Jurkat, Clone E6-1 (cell line): ENCODE measurements around the gene SKA3.
"Not testable (repeated sequence)": the region's sequence is repeated elsewhere in the genome, so short reads cannot be mapped to it uniquely, and the experiment has no call there.

Experiments
- DNase-seq: peaks from one replicate; pipeline ENCODE4 v3.0.0-alpha.2; 2011; ENCODE audit warnings: low read depth, low spot score
- H3K4me3 ChIP-seq: 2 replicates; pipeline ENCODE4 v1.5.1; 2011; ENCODE audit warnings: mild to moderate bottlenecking, low read length, control low read depth, moderate library complexity

The SKA3 gene

DNA sequence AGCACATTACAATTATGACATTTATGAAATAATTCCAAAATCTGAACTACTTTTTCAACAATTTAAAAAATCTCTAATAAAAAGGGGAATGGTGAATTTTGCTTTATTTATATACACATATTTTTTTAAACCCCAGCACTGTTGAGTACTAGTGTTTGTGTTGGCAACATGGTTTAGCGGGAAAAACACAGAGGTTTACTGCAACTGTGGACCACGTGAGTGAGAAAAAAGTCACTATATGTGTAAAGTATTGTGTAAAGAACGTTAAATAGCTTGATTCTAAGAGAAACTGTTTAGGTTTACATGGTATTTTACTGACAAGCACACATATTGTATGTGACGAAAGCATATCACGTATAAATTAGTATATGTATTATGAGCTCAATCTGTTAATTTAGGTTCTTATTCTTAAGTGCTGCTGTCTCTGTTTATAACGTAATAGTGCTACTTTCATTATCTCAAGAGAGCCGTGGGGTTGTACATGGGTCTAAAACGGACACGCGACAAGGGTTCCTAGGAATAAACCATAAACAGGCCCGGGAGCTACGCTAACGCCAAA is 617 bp downstream of the SKA3 start:
- H3K4me3 ChIP-seq, result peak overlapping the region; percentile 96
- DNase-seq, result peak; percentile 17

DNA sequence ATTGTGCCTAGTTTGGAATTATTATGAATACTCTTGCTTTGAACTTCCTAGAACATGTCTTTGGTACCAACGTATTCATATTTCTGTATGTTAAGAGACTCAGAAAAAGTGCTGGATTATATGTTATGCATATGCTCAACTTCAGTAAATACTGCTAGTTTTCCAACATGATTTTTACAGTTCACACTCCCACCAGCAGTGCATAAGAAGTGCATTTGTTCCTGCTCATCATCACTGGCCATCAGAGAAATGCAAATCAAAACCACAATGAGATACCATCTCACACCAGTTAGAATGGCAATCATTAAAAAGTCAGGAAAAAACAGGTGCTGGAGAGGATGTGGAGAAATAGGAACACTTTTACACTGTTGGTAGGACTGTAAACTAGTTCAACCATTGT is 2.6 kb downstream of the SKA3 start:
- not testable (repeated sequence) for DNase-seq, H3K4me3 ChIP-seq

DNA sequence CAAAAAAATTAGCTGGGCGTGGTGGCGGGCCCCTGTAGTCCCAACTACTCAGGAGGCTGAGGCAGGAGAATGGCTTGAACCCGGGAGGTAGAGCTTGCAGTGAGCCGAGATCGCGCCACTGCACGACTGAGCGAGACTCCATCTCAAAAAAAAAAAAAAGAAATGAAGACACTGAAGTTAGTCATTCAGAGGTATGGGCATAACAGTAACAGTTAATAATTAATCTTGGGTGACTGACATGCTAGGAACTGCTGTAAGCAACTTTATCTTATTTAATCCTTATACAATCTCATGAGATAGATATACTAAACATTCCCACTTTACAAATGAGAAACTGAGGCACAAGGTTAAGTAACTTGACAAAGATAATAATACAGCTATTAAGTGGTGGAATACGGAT is 4.9 kb downstream of the SKA3 start:
- DNase-seq, result no peak
- H3K4me3 ChIP-seq, result no peak overlapping the region

DNA sequence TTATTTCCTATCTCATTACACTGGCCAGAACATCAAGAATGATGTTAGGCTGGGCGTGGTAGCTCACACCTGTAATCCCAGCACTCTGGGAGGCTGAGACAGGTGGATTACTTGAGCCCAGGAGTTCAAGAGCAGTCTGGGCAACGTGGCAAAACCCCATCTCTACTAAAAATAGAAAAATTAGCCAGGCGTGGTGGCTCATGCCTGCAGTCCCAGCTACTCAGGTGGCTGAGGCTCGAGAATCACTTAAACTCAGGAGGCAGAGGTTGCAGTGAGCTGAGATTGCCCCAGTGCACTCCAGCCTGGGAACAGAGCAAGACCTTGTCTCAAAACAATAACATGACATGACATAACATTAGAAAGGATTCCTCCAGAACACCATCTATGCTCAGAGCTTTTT is 10.7 kb downstream of the SKA3 start:
- not testable (repeated sequence) for DNase-seq, H3K4me3 ChIP-seq

DNA sequence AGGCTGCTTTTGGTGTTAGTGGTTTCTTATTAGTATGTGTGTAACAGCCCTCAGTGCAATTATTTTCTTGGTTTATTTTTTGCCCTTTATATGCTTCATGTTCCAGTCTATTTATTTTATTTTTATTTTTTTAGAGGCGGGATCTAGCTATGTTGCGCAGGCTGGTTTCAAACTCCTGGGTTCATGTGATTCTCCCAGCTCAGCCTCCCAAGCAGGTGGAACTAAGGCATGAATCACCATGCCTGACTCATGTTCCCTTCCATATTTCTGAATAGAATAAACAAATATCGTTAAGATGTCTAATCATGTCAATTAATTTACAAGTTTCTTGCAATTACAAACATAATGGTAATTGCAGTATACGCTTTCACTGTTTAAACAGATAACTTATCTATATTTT is 11.7 kb downstream of the SKA3 start:
- no peak overlapping the region for H3K4me3 ChIP-seq
- DNase-seq, result no peak

DNA sequence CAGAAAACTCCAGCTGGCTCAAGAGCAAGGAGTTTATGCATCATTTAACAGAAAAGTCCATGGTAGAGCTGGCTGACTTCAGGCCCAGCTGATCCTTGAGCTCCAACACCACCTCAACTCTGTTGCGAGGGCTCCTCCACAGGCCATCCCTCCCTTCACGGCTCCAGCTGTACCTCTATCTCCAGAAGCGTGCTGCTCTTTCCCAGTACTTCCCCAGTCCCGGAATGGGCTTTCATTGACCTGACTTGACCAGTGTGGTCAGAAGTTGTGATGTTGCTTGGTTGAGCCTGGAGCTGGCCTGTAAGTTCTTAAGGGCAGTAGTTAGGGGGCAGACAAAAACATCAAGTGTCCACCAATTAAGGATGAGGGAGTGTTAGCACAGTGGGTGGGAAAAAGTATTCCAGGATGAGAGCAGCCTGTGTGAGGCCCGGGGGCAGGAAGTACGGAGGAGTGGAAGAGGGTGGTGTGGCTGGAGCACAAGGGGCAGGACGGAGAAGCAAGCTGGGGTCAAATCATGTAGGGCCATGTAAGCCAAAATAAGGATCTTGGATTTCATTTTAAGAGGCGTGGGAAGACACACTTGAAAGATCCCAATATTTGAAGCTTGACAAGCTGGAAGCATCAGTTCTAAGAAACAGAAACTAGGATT is 24.0 kb downstream of the SKA3 start:
- no peak overlapping the region for H3K4me3 ChIP-seq
- DNase-seq, result no peak

DNA sequence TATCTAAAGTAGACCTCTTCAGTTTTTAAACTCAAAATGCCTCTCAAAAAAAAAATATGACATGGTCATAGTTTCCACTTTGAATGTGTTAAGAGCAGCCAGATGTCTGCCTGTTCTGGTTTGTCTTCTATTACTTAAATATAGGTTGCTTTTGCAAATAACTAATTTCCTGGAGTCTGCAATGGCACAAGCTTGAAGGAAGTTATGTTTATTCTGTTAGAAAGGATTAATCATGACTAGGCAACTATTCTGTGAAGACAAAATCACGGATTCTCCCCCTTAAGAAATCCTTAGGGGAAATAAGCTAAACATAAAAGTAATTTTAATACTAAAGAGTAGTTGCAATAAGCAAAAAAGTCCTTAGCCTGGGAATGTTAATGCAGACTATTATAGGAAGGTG is 26.3 kb downstream of the SKA3 start:
- no peak overlapping the region for H3K4me3 ChIP-seq
- DNase-seq, result no peak

DNA sequence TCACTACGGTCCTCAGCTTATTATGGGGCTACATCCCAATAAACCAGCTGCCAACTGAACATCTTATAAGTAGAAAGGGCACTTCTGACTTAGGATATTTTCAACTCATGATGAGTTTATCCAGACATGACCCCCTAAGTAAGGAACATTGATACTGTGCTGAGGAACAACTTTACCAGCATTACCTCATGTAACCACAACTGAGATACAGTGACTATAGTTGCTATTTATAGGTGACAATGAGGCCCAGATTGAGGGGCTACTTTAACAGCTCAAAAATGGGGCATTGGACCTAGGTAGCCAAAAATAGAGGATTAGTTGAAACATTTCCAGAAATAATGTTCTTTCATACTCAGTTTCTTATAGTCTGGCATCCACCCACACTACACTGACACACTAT is 26.8 kb downstream of the SKA3 start:
- H3K4me3 ChIP-seq, result no peak overlapping the region
- DNase-seq, result no peak

DNA sequence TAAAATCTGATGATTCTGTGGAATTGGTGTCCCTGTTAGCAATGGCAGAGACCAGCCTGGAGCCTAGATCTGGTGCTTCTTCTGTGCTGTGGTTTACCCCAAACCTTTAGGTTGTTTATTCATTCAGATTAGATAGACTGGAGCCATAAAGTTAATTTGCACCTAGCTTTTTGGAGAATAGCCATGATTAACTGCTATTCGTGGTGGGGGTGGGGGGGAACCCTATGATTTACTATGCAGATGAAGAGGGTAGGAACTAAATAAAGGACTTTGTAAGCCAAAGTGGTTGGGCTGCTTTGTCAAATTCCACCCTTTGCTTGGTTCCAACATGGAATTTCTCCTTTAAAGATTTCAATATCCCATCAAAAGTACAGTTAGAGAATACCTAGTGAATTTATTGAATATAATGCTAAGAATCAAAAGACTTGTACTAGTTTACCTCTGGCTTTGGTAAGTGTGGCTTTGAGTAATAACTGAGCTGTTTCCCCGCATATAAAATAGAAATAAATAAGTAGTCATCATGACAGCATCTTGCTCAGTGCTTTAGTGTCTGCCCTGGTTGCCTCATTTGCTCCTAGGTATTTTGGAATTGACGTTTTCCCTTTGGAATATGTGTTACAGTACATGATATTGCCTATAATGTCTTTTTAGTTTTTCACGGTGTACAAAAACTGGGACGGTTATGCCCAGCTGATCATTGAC is 27.6 kb downstream of the SKA3 start:
- no peak overlapping the region for H3K4me3 ChIP-seq
- DNase-seq, result no peak

DNA sequence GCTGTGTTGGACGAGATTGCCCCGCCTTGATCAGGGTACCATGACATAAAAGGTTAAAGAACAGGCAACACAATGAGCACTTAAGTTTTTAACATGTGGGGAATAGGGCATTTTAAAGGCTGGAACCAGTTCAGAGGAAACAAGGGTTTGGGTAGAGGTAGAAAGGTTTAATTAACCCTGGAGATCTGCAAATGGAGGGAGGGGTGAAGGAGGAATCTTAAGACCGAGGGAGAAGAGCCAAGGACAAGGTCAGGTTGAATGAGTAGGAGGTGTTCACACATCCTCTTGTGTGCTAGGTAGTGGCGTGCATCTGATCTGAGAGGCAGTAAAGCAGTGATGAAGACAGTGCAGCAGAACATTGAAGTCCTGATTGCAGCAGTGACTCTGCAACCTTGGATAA is 28.5 kb downstream of the SKA3 start:
- no peak overlapping the region for H3K4me3 ChIP-seq
- DNase-seq, result no peak

DNA sequence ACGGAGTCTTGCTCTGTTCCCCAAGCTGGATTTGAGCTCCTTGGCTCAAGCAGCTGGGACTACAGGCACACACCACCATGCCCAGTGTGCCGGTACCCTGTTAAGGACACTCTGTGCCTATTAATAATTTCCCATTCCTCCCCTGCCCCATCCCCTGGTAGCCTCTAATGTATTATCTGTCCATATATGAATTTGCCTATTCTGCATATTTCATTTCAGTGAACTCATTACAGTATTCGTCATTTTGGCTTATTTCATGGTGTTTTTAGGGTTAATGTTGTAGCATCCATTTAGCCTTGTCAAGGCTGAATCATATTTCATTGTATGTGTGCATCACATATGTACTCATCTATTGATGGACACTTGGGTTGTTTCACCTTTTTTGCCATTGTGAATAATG is 33.6 kb downstream of the SKA3 start:
- DNase-seq, result no peak
- no peak overlapping the region for H3K4me3 ChIP-seq

DNA sequence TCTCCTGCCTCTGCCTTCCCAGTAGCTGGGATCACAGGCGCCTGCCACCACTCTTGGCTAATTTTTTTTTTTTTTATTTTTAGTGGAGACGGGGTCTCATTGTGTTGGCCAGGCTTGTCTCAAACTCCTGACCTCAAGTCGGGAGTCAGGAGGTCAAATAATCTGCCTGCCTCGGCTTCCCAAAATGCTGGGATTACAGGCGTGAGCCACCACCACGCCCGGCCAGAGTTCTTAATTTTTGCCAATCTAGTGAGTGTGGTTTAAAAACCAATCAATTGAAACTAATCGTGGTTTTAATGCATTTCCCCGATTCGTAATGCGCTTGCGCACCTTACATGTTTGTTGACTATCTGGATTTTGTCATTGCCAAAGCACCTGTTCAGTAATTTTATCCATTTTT is 37.0 kb downstream of the SKA3 start:
- H3K4me3 ChIP-seq, result peak overlapping the region; percentile 93
- DNase-seq, result no peak

DNA sequence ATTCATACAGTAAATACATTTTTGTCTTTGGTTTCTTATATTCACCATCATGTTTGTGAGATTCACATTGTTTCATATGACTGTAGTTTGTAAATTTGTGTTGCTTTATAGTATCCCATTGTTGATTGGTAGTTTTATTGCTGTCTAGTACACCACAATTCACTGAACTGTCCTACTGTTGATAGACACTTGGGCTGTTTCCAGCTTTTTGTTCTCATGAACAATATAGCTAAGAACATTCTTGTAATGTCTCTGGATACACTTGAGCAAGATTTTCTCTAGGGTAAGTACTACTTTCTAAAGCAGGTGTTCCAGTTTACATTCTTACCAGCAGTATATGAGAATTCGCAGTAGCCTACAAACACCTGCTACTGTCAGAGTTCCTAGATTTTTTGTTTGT is 37.8 kb downstream of the SKA3 start:
- H3K4me3 ChIP-seq, result no peak overlapping the region
- DNase-seq, result no peak

DNA sequence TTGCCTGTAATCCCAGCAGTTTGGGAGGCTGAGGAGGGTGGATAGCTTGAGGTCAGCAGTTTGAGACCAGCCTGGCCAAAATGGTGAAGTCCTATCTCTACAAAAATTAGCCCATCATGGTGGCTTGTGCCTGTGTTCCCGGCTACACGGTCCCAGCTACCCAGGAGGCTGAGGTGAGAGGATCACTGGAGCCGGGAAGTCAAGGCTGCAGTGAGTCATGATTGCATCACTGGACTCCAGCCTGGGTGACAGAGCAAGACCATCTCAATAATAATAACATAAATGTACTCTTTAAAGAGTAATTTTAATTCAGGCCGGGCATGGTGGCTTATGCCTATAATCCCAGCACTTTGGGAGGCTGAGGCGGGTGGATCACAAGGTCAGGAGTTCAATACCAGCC is 38.7 kb downstream of the SKA3 start:
- no peak for DNase-seq
- no peak overlapping the region for H3K4me3 ChIP-seq

DNA sequence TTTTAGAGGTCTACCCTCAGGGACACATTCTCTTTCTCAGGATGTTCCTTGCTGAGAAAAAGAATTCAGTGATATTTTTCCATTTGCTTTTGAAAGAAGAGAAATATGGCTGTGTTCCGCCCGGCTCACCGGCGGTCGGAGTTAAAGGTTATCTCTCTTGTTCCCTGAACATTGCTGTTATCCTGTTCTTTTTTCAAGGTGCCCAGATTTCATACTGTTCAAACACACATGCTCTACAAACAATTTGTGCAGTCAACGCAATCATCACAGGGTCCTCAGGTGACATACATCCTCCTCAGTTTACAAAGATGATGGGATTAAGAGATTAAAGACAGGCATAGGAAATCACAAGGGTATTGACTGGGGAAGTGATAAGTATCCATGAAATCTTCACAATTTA is 40.5 kb downstream of the SKA3 start:
- H3K4me3 ChIP-seq, DNase-seq: not testable (repeated sequence)

DNA sequence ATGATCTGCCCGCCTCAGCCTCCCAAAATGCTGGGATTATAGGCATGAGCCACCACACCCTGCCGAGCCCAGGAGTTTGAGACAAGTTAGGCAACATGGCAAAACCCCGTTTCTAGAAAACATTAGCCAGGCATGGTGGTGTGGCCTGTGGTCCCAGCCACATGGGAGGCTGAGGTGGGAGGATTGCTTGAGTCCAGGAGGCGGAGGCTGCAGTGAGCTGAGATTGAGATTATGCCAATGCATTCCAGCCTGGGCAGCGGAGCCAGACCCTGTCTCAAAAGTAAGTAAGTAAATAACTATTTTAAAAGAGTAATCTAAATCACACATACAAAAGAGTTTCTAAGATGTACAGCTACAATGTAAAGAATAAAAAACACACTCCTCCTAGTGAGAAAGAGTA is 41.9 kb downstream of the SKA3 start:
- no peak overlapping the region for H3K4me3 ChIP-seq
- no peak for DNase-seq

DNA sequence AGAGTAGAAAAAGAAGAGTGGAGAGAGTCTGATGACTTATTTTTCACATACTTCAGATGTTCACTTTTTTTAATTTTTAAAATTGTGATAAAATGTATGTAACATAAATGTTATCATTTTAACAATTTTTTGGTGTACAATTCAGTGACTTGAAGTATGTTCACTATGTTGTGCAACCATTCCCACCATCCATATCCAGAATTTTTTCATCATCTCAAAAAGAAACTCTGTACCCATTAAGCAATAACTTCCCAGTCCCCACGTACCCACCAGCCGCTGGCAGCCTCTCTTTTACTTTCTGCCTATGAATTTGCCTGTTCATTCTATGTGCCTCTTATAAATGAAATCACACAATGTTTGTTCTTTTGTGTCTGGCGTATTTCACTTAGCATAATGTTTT is 43.3 kb downstream of the SKA3 start:
- no peak for DNase-seq

DNA sequence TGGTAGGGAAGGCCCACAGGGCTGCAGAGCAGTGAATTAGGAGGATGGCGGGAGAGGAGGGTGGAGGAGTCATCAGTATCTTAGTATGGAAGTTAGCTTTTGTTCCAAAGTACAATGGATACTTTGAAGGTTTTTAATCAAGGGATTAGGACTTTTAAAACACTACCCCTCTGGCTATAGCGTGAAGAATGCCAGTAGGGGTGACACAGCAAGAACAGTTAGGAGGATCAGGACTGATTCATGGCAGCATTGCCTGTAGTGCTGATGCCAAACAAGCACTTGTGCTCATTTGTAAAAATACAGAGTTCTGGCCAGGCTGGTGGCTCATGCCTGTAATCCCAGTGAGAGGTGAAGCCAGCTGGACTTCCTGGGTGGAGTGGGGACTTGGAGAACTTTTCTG is 46.2 kb downstream of the SKA3 start:
- no peak overlapping the region for H3K4me3 ChIP-seq
- no peak for DNase-seq

More for the DNA sequence above, 43.3 kb downstream of the SKA3 start:
- H3K4me3 ChIP-seq, result no peak overlapping the region

DNA sequence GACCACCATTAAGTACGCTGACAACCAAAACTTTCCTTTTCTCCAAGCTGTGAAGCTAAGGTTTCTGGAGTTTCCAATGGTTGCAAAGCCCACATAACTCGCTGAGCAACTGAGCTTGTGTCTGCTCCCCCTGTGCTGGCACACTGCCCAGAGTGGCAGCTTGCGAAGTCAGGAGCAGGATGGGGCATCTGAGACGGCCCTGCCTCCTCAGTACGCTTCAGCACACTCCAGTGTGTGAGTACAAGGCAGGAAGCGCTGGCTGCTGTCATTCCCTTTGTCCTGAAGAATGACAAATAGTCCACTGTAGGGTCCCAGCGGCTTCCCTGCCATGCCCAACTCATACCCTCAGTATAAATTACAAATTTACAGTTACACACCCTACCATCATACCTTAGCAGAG is 51.5 kb downstream of the SKA3 start:
- peak; percentile 62 for DNase-seq
- no peak overlapping the region for H3K4me3 ChIP-seq

DNA sequence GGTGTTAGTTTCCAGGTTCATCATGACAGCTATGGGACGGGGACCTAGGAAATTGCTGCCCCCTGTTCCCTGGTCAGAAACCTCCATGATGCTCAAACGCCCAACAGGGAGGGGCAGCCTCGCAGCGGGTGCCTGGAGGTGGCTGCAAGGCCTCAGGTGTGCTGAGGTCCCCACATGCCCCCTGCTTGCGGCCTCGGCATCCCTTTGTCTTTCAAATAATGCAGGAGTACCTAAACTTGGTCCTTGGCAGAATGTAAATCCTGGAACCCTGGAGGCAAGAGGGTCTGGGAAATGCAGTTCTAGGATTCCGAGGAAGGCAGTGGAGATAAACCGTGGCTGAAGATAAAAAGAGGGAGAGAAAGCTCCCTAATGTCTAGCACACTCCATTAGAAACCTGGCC is 52.4 kb downstream of the SKA3 start:
- H3K4me3 ChIP-seq, result no peak overlapping the region
- no peak for DNase-seq

DNA sequence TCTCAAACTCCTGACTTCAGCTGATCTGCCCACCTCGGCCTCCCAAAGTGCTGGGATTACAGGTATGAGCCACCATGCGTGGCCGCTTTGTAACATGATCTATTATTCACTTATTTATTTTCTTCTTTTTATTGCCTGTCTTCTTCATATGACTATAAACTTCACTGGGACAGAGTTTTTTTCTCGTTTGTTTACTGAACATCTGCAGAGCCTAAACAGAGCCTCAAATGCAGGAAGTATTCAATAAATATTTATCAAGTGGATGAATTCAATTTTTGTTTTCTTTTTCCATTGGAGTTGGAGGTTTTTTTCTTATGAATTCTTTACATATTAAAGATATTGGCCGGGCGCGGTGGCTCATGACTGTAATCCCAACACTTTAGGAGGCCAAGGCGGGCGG is 54.7 kb downstream of the SKA3 start:
- H3K4me3 ChIP-seq, result no peak overlapping the region
- DNase-seq, result no peak
